Hepatocyte (in vitro differentiated cells): ENCODE results near the gene GPATCH8. TPM values are rescaled to one million over a fixed set of nuclear protein-coding genes. Genes with fewer than 3 reads are reported as not detected.

Source experiments
- DNase-seq: peaks from one replicate; pipeline ENCODE4 v3.0.0-alpha.2; 2016; ENCODE audit warnings: low spot score
- H2AFZ ChIP-seq: fragments of 200-600 bp; sonication (generic); 2 replicates; pipeline ENCODE4 v1.6.0; 2016; ENCODE audit warnings: antibody characterized with exemption, mild to moderate bottlenecking
- H3K27ac ChIP-seq: fragments of 200-600 bp; sonication (generic); 2 replicates; pipeline ENCODE4 v1.5.1; 2016; ENCODE audit warnings: mild to moderate bottlenecking
- H3K27me3 ChIP-seq: fragments of 200-600 bp; sonication (generic); 2 replicates; pipeline ENCODE4 v1.6.1; 2016
- H3K36me3 ChIP-seq: fragments of 200-600 bp; sonication (generic); replicated peaks from 2 replicates; pipeline ENCODE4 v1.5.1; 2016; ENCODE audit warnings: low read depth; ENCODE audit not compliant: insufficient read depth
- H3K4me1 ChIP-seq: fragments of 200-600 bp; sonication (generic); 2 replicates; pipeline ENCODE4 v1.5.1; 2016; ENCODE audit warnings: mild to moderate bottlenecking, moderate library complexity; ENCODE audit not compliant: insufficient read depth
- H3K4me2 ChIP-seq: fragments of 200-600 bp; sonication (generic); 2 replicates; pipeline ENCODE4 v1.6.0; 2016
- H3K4me3 ChIP-seq: fragments of 200-600 bp; sonication (generic); 2 replicates; pipeline ENCODE4 v1.5.1; 2016; ENCODE audit warnings: mild to moderate bottlenecking
- H3K79me2 ChIP-seq: fragments of 200-600 bp; sonication (generic); 2 replicates; pipeline ENCODE4 v1.6.0; 2017; ENCODE audit warnings: mild to moderate bottlenecking
- H3K9me2 ChIP-seq: fragments of 200-600 bp; sonication (generic); replicated peaks from 2 replicates; pipeline ENCODE4 v1.6.0; 2017; ENCODE audit warnings: mild to moderate bottlenecking; ENCODE audit not compliant: insufficient read depth
- H3K9me3 ChIP-seq: fragments of 200-600 bp; sonication (generic); 2 replicates; pipeline ENCODE4 v1.5.1; 2016; ENCODE audit warnings: low read depth, mild to moderate bottlenecking
- H4K20me1 ChIP-seq: fragments of 200-600 bp; sonication (generic); 2 replicates; pipeline ENCODE4 v1.6.0; 2016; ENCODE audit warnings: mild to moderate bottlenecking; ENCODE audit not compliant: insufficient read depth, poor library complexity, severe bottlenecking
- EZH2 ChIP-seq: fragments of 200-600 bp; sonication (generic); IDR thresholded peaks from 2 replicates; pipeline ENCODE4 v1.6.1; 2016; ENCODE audit warnings: antibody characterized with exemption, mild to moderate bottlenecking, borderline replicate concordance
- EZH2phosphoT487 ChIP-seq: fragments of 200-600 bp; sonication (generic); IDR thresholded peaks from one replicate; pipeline ENCODE4 v1.6.1; 2018; ENCODE audit warnings: antibody characterized with exemption, mild to moderate bottlenecking, low read depth, moderate library complexity; ENCODE audit not compliant: unreplicated experiment, severe bottlenecking
- WGBS: methylation state at CpG from one replicate; pipeline ENCODE4 v1.1.6; 2016; ENCODE audit warnings: low lambda C conversion rate; ENCODE audit errors: missing lambda C conversion rate; 5-methylcytosine and 5-hydroxymethylcytosine counted together
- polyA plus RNA-seq: library from polyadenylated mRNA; unstranded; fragments of >200 nt; fragmentation: Nextera tagmentation; extraction: Ambion mirVana; gene quantifications from 2 replicates; pipeline ENCODE4 v1.2.1, GENCODE V29; 2016
- total RNA-seq: library from RNA; depleted of rRNA; stranded (reverse); fragments of >200 nt; gene quantifications from 2 replicates; pipeline ENCODE4 v1.2.3, GENCODE V29; 2014
- TF ChIP-seq, protein P1 (sequence below): fragments of 200-600 bp; sonication (generic); IDR thresholded peaks from 2 replicates; pipeline ENCODE4 v1.5.1; 2016; ENCODE audit warnings: antibody characterized with exemption, mild to moderate bottlenecking; ENCODE audit not compliant: poor library complexity

The GPATCH8 gene
- total and polyA plus RNA-seq, 2 experiments from 2014 or later: 30.0 to 42.1 TPM

DNA sequence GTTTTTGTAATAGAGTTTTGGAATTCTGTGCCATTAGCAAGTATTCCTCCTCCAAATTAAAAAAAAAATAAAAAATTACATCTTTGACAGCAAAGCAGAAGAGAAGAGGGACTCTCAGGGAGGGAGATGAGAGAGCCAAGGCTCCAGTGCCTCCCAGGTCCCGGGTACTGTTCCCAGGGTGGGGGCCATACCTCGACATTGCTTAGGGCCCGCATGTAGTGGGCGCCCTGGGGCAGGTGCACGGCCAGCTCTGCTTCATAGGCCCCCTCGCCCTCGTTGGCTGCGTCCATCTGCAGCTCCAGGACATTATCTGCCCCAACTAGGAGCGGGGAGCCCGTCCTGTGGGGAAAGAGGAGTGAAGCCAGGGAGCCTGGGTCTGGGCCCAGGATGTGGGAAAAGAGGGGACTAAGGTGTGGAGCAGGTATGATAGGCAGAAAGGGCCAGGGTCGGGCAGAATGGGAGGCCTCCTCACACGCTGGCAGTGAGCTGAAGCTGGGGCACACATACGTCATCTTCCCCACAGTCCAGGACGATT, 125.0 kb downstream of the GPATCH8 start:
- DNase-seq: no peak
- TF ChIP-seq, protein P1, sequence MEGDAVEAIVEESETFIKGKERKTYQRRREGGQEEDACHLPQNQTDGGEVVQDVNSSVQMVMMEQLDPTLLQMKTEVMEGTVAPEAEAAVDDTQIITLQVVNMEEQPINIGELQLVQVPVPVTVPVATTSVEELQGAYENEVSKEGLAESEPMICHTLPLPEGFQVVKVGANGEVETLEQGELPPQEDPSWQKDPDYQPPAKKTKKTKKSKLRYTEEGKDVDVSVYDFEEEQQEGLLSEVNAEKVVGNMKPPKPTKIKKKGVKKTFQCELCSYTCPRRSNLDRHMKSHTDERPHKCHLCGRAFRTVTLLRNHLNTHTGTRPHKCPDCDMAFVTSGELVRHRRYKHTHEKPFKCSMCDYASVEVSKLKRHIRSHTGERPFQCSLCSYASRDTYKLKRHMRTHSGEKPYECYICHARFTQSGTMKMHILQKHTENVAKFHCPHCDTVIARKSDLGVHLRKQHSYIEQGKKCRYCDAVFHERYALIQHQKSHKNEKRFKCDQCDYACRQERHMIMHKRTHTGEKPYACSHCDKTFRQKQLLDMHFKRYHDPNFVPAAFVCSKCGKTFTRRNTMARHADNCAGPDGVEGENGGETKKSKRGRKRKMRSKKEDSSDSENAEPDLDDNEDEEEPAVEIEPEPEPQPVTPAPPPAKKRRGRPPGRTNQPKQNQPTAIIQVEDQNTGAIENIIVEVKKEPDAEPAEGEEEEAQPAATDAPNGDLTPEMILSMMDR: no peak
- TF ChIP-seq EZH2phosphoT487 (no peak), EZH2 (no peak)
- H2AFZ ChIP-seq: no peak overlapping the region
- no peaks in the 10 kb centered on the region for H3K9me3 ChIP-seq
- H3K36me3 ChIP-seq: no peaks in the 10 kb centered on the region
- no peak overlapping the region for H3K27ac ChIP-seq
- H3K4me2 ChIP-seq: no peak overlapping the region
- H3K27me3 ChIP-seq: peaks cover 5% of the 10 kb centered on the region
- no peaks in the 10 kb centered on the region for H3K9me2 ChIP-seq
- no peaks in the 10 kb centered on the region for H4K20me1 ChIP-seq
- no peak overlapping the region for H3K4me3 ChIP-seq
- WGBS: 85% methylated on average over 14 of the region's 14 CpGs
- no peaks in the 10 kb centered on the region for H3K4me1 ChIP-seq
- H3K79me2 ChIP-seq: no peaks in the 10 kb centered on the region

DNA sequence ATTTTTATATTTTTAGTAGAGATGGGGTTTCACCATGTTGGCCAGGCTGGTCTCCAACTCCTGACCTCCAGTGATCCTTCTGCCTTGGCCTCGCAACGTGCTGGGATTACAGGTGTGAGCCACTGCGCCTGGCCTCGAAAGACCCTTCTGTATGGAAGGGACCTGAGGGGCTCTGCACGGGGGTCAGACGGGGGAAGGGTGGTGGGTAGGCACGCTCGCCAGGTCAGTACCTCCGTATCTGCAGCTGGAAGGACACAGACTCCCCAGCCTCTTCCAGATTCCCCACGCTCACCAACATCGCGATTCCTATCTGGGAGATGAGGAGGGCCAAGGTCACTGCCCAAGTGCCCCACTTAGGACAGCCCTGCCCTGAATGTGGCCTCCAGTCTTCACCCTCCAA, 126.4 kb downstream of the GPATCH8 start:
- no peak overlapping the region for H3K27ac ChIP-seq
- no peaks in the 10 kb centered on the region for H3K9me3 ChIP-seq
- TF ChIP-seq EZH2 (no peak), EZH2phosphoT487 (no peak)
- TF ChIP-seq, protein P1: no peak
- no peaks in the 10 kb centered on the region for H3K9me2 ChIP-seq
- no peaks in the 10 kb centered on the region for H4K20me1 ChIP-seq
- DNase-seq: no peak
- no peak overlapping the region for H2AFZ ChIP-seq
- H3K36me3 ChIP-seq: no peaks in the 10 kb centered on the region
- H3K4me3 ChIP-seq: no peak overlapping the region
- H3K4me1 ChIP-seq: no peaks in the 10 kb centered on the region
- no peaks in the 10 kb centered on the region for H3K27me3 ChIP-seq
- H3K4me2 ChIP-seq: no peak overlapping the region
- 97% methylated on average over 12 of the region's 12 CpGs for WGBS
- H3K79me2 ChIP-seq: no peaks in the 10 kb centered on the region

DNA sequence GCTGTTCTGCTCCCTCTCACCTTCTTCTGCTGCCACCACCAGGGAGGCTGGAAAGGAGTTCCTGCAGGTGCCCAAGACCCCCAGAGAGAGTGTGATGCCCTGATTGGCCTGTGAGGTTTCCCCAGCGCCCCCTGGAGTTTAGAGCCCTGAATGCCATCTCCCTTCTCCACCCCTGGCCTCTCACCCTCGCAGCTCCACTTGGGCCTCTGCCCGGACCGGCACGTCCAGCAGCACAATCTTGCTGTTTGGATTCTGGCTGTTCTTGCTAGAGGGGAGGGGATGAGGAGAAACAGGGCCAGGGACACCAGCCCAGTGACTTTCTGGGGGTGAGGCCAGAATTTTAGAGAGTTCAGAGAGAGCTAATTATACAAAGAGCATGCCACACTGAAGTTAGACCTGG, 127.1 kb downstream of the GPATCH8 start:
- TF ChIP-seq, protein P1: peak; percentile 29
- no peak for TF ChIP-seq EZH2
- H2AFZ ChIP-seq: no peak overlapping the region
- H3K79me2 ChIP-seq: no peaks in the 10 kb centered on the region
- H4K20me1 ChIP-seq: no peaks in the 10 kb centered on the region
- H3K9me3 ChIP-seq: no peaks in the 10 kb centered on the region
- H3K9me2 ChIP-seq: no peaks in the 10 kb centered on the region
- no peak overlapping the region for H3K4me2 ChIP-seq
- 38% methylated on average over 5 of the region's 5 CpGs for WGBS
- H3K36me3 ChIP-seq: no peaks in the 10 kb centered on the region
- no peak for DNase-seq
- no peak overlapping the region for H3K27ac ChIP-seq
- no peak overlapping the region for H3K4me3 ChIP-seq
- H3K27me3 ChIP-seq: no peaks in the 10 kb centered on the region
- no peaks in the 10 kb centered on the region for H3K4me1 ChIP-seq
